OCI-M1 (cell line): ENCODE data around the gene FSCN2.

Source experiments
- DNase-seq: peaks from one replicate; lab custom pipeline; 2025; lab: John Stamatoyannopoulos, UW

FSCN2 gene

GRCh38 chr17:81542431-81543338, 14.5 kb downstream of the FSCN2 start:
- DNase-seq = no peak

- no peak for DNase-seq
These were observed 15.1 kb downstream of the FSCN2 start for GRCh38 chr17:81543339-81543675.

- no peak for DNase-seq
These were observed 15.6 kb downstream of the FSCN2 start for GRCh38 chr17:81543756-81544155.

- no peak for DNase-seq
These were observed 16.3 kb downstream of the FSCN2 start for GRCh38 chr17:81544281-81544974.

- DNase-seq = no peak
These were observed 17.2 kb downstream of the FSCN2 start for GRCh38 chr17:81545160-81545949.

GRCh38 chr17:81546906-81547613, 18.9 kb downstream of the FSCN2 start:
- DNase-seq = no peak

- no peak for DNase-seq
These were observed 19.4 kb downstream of the FSCN2 start for GRCh38 chr17:81547614-81547982.

- DNase-seq = no peak
These were observed 20.9 kb downstream of the FSCN2 start for GRCh38 chr17:81549031-81549557.

GRCh38 chr17:81549826-81550225, 21.6 kb downstream of the FSCN2 start:
- DNase-seq = no peak

- no peak for DNase-seq
These were observed 22.1 kb downstream of the FSCN2 start for GRCh38 chr17:81550285-81550684.

- DNase-seq = no peak
These were observed 22.8 kb downstream of the FSCN2 start for GRCh38 chr17:81550830-81551457.

- DNase-seq = peak; percentile 48
These were observed 23.5 kb downstream of the FSCN2 start for GRCh38 chr17:81551458-81552243.

GRCh38 chr17:81552244-81553017, 24.3 kb downstream of the FSCN2 start, which contains the start of gene FAAP100:
Gene FAAP100 (minus strand): TSS chr17:81552353. CDS start chr17:81552330, 23 bp downstream.
- DNase-seq = peak; percentile 88

GRCh38 chr17:81553018-81553615, 24.9 kb downstream of the FSCN2 start:
- DNase-seq = peak; percentile 85

GRCh38 chr17:81553616-81554181, 25.5 kb downstream of the FSCN2 start:
- DNase-seq = peak; percentile 73

- peak; percentile 6 for DNase-seq
These were observed 28.1 kb downstream of the FSCN2 start for GRCh38 chr17:81556175-81556691.

GRCh38 chr17:81556863-81557262, 28.7 kb downstream of the FSCN2 start:
- no peak for DNase-seq
